GM21447 (cell line): ENCODE data around the gene ZBTB7C.

Experiments
- ATAC-seq: cut with Tn5 transposase; IDR thresholded peaks from one replicate; pipeline ENCODE4 v1.9.1; 2021; ENCODE audit not compliant: unreplicated experiment

The ZBTB7C gene

GRCh38 chr18:48326901-48327675, 82.1 kb downstream of the ZBTB7C start:
- no peak for ATAC-seq

GRCh38 chr18:48325115-48325665, 84.0 kb downstream of the ZBTB7C start:
- no peak for ATAC-seq

- no peak for ATAC-seq
Measured at GRCh38 chr18:48324651-48325050, 84.5 kb downstream of the ZBTB7C start.

- ATAC-seq: no peak
Measured at GRCh38 chr18:48323151-48323550, 86.0 kb downstream of the ZBTB7C start.

GRCh38 chr18:48321536-48321935, 87.6 kb downstream of the ZBTB7C start:
- no peak for ATAC-seq

- ATAC-seq: no peak
Measured at GRCh38 chr18:48321121-48321520, 88.1 kb downstream of the ZBTB7C start.

GRCh38 chr18:48320639-48320945, 88.6 kb downstream of the ZBTB7C start:
- ATAC-seq: no peak

GRCh38 chr18:48319801-48320638, 89.2 kb downstream of the ZBTB7C start:
- ATAC-seq: no peak

GRCh38 chr18:48318436-48318835, 90.7 kb downstream of the ZBTB7C start:
- ATAC-seq: no peak

GRCh38 chr18:48317781-48318381, 91.3 kb downstream of the ZBTB7C start:
- ATAC-seq: no peak

- no peak for ATAC-seq
Measured at GRCh38 chr18:48316177-48316576, 93.0 kb downstream of the ZBTB7C start.

GRCh38 chr18:48314690-48315089, 94.5 kb downstream of the ZBTB7C start:
- no peak for ATAC-seq

GRCh38 chr18:48313792-48314191, 95.4 kb downstream of the ZBTB7C start:
- ATAC-seq: no peak

GRCh38 chr18:48312066-48312465, 97.1 kb downstream of the ZBTB7C start:
- no peak for ATAC-seq

- ATAC-seq: no peak
Measured at GRCh38 chr18:48310999-48311398, 98.2 kb downstream of the ZBTB7C start.

GRCh38 chr18:48310353-48310752, 98.8 kb downstream of the ZBTB7C start:
- no peak for ATAC-seq

GRCh38 chr18:48308755-48309575, 100.2 kb downstream of the ZBTB7C start:
- no peak for ATAC-seq

- no peak for ATAC-seq
Measured at GRCh38 chr18:48308027-48308635, 101.1 kb downstream of the ZBTB7C start.

GRCh38 chr18:48306838-48307237, 102.3 kb downstream of the ZBTB7C start:
- no peak for ATAC-seq

- no peak for ATAC-seq
Measured at GRCh38 chr18:48304906-48305693, 104.1 kb downstream of the ZBTB7C start.
